HL-60 (cell line): Measurements from ENCODE around the gene BCL2.
"Not testable (repeated sequence)": the region's sequence is repeated elsewhere in the genome, so short reads cannot be mapped to it uniquely, and the experiment has no call there.

ENCODE experiments used
- DNase-seq, 2 experiments: peaks; one replicate each; pipeline ENCODE4 v3.0.0-alpha.2; 2010 to 2020; ENCODE audit warnings: low read depth in 1 of 2, low spot score in 1 of 2
- H3K27ac ChIP-seq: fragments of 250-450 bp; sonication (Bioruptor Pico); replicated peaks from 2 replicates; pipeline ENCODE4 v1.5.1; 2020; ENCODE audit warnings: mild to moderate bottlenecking, moderate library complexity
- H3K27me3 ChIP-seq: fragments of 250-450 bp; sonication (Bioruptor Pico); 2 replicates; pipeline ENCODE4 v1.5.1; 2021; ENCODE audit warnings: mild to moderate bottlenecking, moderate library complexity; ENCODE audit not compliant: insufficient read depth, poor library complexity, severe bottlenecking
- H3K4me3 ChIP-seq: replicated peaks from 2 replicates; pipeline ENCODE4 v1.5.1; 2011; ENCODE audit warnings: mild to moderate bottlenecking, control low read depth, low read length; ENCODE audit not compliant: insufficient read depth
- CTCF ChIP-seq: IDR thresholded peaks from one replicate; pipeline ENCODE4 v1.5.1; 2011; ENCODE audit warnings: low read length, control low read depth, inconsistent platforms; ENCODE audit not compliant: insufficient read depth
- GABPA ChIP-seq: IDR thresholded peaks from 2 replicates; pipeline ENCODE4 v1.6.1; 2012; ENCODE audit warnings: low read depth
- POLR2AphosphoS5 ChIP-seq: IDR thresholded peaks from 2 replicates; pipeline ENCODE4 v1.6.1; 2012; ENCODE audit warnings: low read depth
- REST ChIP-seq: IDR thresholded peaks from 2 replicates; pipeline ENCODE4 v1.6.1; 2012; ENCODE audit warnings: low read depth; ENCODE audit not compliant: insufficient replicate concordance
- SPI1 ChIP-seq: IDR thresholded peaks from 2 replicates; pipeline ENCODE4 v1.6.1; 2012; ENCODE audit warnings: low read depth, mild to moderate bottlenecking, borderline replicate concordance

BCL2 gene

GRCh38 chr18:63366213-63367052 lies 46.9 kb upstream of the BCL2 start:
- TF ChIP-seq CTCF: no peak
- no peak for TF ChIP-seq GABPA
- no peak for TF ChIP-seq SPI1
- TF ChIP-seq POLR2AphosphoS5: no peak
- no peak for TF ChIP-seq REST
- Histone ChIP-seq H3K27me3 (no peaks in the 10 kb centered on the region), H3K27ac (peak overlapping the region; percentile 52)

GRCh38 chr18:63365876-63366212 lies 46.3 kb upstream of the BCL2 start:
- no peak overlapping the region for H3K27ac ChIP-seq
- TF ChIP-seq SPI1 (no peak), POLR2AphosphoS5 (no peak), CTCF (no peak), GABPA (no peak), REST (no peak)
- H3K27me3 ChIP-seq: no peaks in the 10 kb centered on the region
- H3K4me3 ChIP-seq: peak overlapping the region; percentile 96
- no peak for DNase-seq

More at GRCh38 chr18:63366213-63367052, 46.9 kb upstream of the BCL2 start:
- DNase-seq: peak in 1 of 2 experiments; percentile 58
- peak overlapping the region; percentile 96 for H3K4me3 ChIP-seq

GRCh38 chr18:63363951-63364350 lies 44.4 kb upstream of the BCL2 start:
- Histone ChIP-seq H3K27me3 (no peaks in the 10 kb centered on the region), H3K27ac (no peak overlapping the region), H3K4me3 (no peak overlapping the region)
- TF ChIP-seq REST (no peak), POLR2AphosphoS5 (no peak), SPI1 (peak; percentile 59; the same call in 1 of the 2 replicates)
- DNase-seq: no peak

- not testable (repeated sequence) for H3K4me3 ChIP-seq, DNase-seq, H3K27me3 ChIP-seq, H3K27ac ChIP-seq
Observed at GRCh38 chr18:63363420-63363819, 43.9 kb upstream of the BCL2 start.
